Tibial nerve (tissue), 4 donors: ENCODE measurements around the gene PLCB1. TPM values are rescaled to one million over a fixed set of nuclear protein-coding genes. Genes with fewer than 3 reads are reported as not detected.

Experiments
- DNase-seq, 2 donors: peaks; one replicate each; pipeline ENCODE4 v3.0.0-alpha.2; 2019; ENCODE audit warnings: low spot score in 2 of 2
- H3K27ac ChIP-seq, 4 donors: fragments of 200-600 bp; sonication (generic) in 3 of 4; one replicate each; pipeline ENCODE4 v1.5.1; 2017 to 2019; ENCODE audit warnings: mild to moderate bottlenecking in 1 of 4
- H3K27me3 ChIP-seq, 2 donors: fragments of 200-600 bp; sonication (generic) in 1 of 2; one replicate each; pipeline versions ENCODE4 v1.5.1 to v1.6.0; 2017 to 2019
- H3K36me3 ChIP-seq, 3 donors: fragments of 200-600 bp; sonication (generic); one replicate each; pipeline ENCODE4 v1.5.1; 2018 to 2019
- H3K4me1 ChIP-seq, 4 donors: fragments of 200-600 bp; sonication (generic) in 3 of 4; one replicate each; pipeline ENCODE4 v1.5.1; 2017 to 2019
- H3K4me3 ChIP-seq, 4 donors: fragments of 200-600 bp; sonication (generic) in 3 of 4; one replicate each; pipeline ENCODE4 v1.5.1; 2017 to 2019; ENCODE audit warnings: mild to moderate bottlenecking in 1 of 4, moderate library complexity in 1 of 4
- H3K9me3 ChIP-seq, 4 donors: fragments of 200-600 bp; sonication (generic) in 3 of 4; one replicate each; pipeline ENCODE4 v1.5.1; 2017 to 2019
- CTCF ChIP-seq, 5 experiments: fragments of 200-600 bp in 3 of 5; fragments of 450-650 bp in 2 of 5; sonication (generic) in 3 of 5; IDR thresholded peaks; one replicate each; pipeline ENCODE4 v1.5.1; 2016 to 2019; ENCODE audit warnings: antibody characterized with exemption in 5 of 5, mild to moderate bottlenecking in 3 of 5, moderate library complexity in 2 of 5
- EP300 ChIP-seq, 2 donors: sonication (generic); formaldehyde crosslinking; IDR thresholded peaks; one replicate each; pipeline ENCODE4 v1.6.1; 2017; ENCODE audit warnings: antibody characterized with exemption in 2 of 2, mild to moderate bottlenecking in 1 of 2
- POLR2A ChIP-seq, 2 donors: fragments of 450-650 bp; IDR thresholded peaks; one replicate each; pipeline ENCODE4 v1.6.1; 2017; ENCODE audit warnings: antibody characterized with exemption in 2 of 2, mild to moderate bottlenecking in 2 of 2, moderate library complexity in 2 of 2
- WGBS, 2 donors: methylation state at CpG; one replicate each; pipeline ENCODE4 v1.1.5; 2018; 5-methylcytosine and 5-hydroxymethylcytosine counted together
- total RNA-seq, 4 donors: library from RNA; depleted of rRNA; stranded (reverse); fragments of >200 nt; gene quantifications; one replicate each; pipeline ENCODE4 v1.1.0, GENCODE V29; 2016

PLCB1 gene
- total RNA-seq, 4 donors from 2014 or later: 34.7 to 52.8 (median 39.2) TPM

- peaks cover 0 to 16% (median 0%) of the 10 kb centered on the region in 4 donors for H3K4me1 ChIP-seq
- H3K27ac ChIP-seq: no peak overlapping the region
- TF ChIP-seq CTCF (IDR thresholded peaks at IDR 0.05) (no peak), POLR2A (IDR thresholded peaks at IDR 0.05) (no peak), EP300 (IDR thresholded peaks at IDR 0.05) (no peak)
- WGBS, 2 donors: 85 to 86% methylated on average over 7 of the region's 7 CpGs
- no peaks in the 10 kb centered on the region for H3K27me3 ChIP-seq
- H3K9me3 ChIP-seq: no peaks in the 10 kb centered on the region
- no peaks in the 10 kb centered on the region for H3K36me3 ChIP-seq
- H3K4me3 ChIP-seq: no peak overlapping the region
- DNase-seq: no peak
Observed at GRCh38 chr20:8487696-8488095, 355.6 kb downstream of the PLCB1 start.

GRCh38 chr20:8489094-8489883 lies 357.2 kb downstream of the PLCB1 start:
- Histone ChIP-seq H3K4me3 (no peak overlapping the region), H3K4me1 (peaks cover 0 to 18% (median 0%) of the 10 kb centered on the region in 4 donors), H3K9me3 (no peaks in the 10 kb centered on the region), H3K36me3 (no peaks in the 10 kb centered on the region), H3K27ac (no peak overlapping the region), H3K27me3 (no peaks in the 10 kb centered on the region)
- WGBS, 2 donors: 61 to 68% methylated on average over 6 of the region's 6 CpGs
- TF ChIP-seq POLR2A (IDR thresholded peaks at IDR 0.05) (no peak), EP300 (IDR thresholded peaks at IDR 0.05) (no peak), CTCF (IDR thresholded peaks at IDR 0.05) (no peak)
- DNase-seq: no peak

DNA sequence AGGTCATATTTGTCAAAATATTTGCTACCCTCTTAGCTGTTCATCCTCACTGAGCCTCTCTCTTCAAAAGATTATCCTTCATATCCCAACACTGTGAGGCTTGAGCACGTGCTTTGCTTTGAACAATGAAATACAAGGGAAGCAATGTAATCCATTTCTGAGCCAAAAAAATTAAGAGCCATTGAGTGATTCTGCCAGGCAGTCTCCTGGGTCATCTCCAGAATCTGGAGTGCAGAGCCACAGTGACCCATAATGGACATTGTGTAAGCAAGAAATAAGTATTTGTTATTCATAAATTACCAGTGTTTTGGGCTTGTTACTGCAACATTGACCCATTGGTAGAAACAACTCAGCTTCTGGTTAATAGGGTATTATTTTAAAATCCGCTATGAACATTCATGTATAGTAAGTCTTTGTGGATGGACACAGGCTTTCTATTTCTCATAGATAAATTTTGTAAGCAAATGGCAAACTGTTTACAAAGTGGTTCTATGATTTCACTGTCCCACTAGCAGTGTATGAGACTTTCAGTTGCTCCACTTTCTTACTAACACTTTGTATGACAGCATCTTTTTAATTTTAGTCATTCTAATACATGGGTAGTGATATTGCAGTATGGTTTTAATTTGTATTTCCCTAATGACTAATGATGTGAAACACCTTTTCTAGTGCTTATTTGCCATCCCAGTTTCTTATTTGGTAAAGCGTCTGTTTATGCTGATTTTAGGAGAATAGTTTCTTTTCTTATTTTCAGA lies 358.2 kb downstream of the PLCB1 start:
- Histone ChIP-seq H3K4me3 (no peak overlapping the region), H3K4me1 (peaks cover 0 to 25% (median 0%) of the 10 kb centered on the region in 4 donors), H3K9me3 (no peaks in the 10 kb centered on the region), H3K27ac (no peak overlapping the region), H3K27me3 (no peaks in the 10 kb centered on the region), H3K36me3 (no peaks in the 10 kb centered on the region)
- WGBS, 2 donors: 54 to 55% methylated on average over 3 of the region's 3 CpGs
- TF ChIP-seq EP300 (IDR thresholded peaks at IDR 0.05): no peak
- no peak for TF ChIP-seq POLR2A (IDR thresholded peaks at IDR 0.05)
- TF ChIP-seq CTCF (IDR thresholded peaks at IDR 0.05): no peak
- DNase-seq: no peak

- no peak for TF ChIP-seq EP300 (IDR thresholded peaks at IDR 0.05)
- TF ChIP-seq CTCF (IDR thresholded peaks at IDR 0.05): no peak
- TF ChIP-seq POLR2A (IDR thresholded peaks at IDR 0.05): no peak
- DNase-seq: no peak
- H3K36me3 ChIP-seq: no peaks in the 10 kb centered on the region
- no peak overlapping the region for H3K27ac ChIP-seq
- H3K4me1 ChIP-seq: peaks cover 0 to 25% (median 0%) of the 10 kb centered on the region in 4 donors
- no peaks in the 10 kb centered on the region for H3K9me3 ChIP-seq
- no peaks in the 10 kb centered on the region for H3K27me3 ChIP-seq
- H3K4me3 ChIP-seq: no peak overlapping the region
Observed at GRCh38 chr20:8492173-8492572, 360.1 kb downstream of the PLCB1 start.

GRCh38 chr20:8498571-8498970 lies 366.5 kb downstream of the PLCB1 start:
- Histone ChIP-seq H3K9me3 (no peaks in the 10 kb centered on the region), H3K4me3 (no peak overlapping the region), H3K4me1 (peaks cover 0 to 8% (median 0%) of the 10 kb centered on the region in 4 donors), H3K36me3 (no peaks in the 10 kb centered on the region), H3K27ac (no peak overlapping the region), H3K27me3 (no peaks in the 10 kb centered on the region)
- WGBS, 2 donors: 93 to 96% methylated on average over 8 of the region's 8 CpGs
- no peak for TF ChIP-seq CTCF (IDR thresholded peaks at IDR 0.05)
- no peak for TF ChIP-seq EP300 (IDR thresholded peaks at IDR 0.05)
- no peak for TF ChIP-seq POLR2A (IDR thresholded peaks at IDR 0.05)
- no peak for DNase-seq
